ENCODE results near the gene ACO2.
"Not testable (repeated sequence)": the region's sequence is repeated elsewhere in the genome, so short reads cannot be mapped to it uniquely, and the experiment has no call there.

The ACO2 gene

DNA sequence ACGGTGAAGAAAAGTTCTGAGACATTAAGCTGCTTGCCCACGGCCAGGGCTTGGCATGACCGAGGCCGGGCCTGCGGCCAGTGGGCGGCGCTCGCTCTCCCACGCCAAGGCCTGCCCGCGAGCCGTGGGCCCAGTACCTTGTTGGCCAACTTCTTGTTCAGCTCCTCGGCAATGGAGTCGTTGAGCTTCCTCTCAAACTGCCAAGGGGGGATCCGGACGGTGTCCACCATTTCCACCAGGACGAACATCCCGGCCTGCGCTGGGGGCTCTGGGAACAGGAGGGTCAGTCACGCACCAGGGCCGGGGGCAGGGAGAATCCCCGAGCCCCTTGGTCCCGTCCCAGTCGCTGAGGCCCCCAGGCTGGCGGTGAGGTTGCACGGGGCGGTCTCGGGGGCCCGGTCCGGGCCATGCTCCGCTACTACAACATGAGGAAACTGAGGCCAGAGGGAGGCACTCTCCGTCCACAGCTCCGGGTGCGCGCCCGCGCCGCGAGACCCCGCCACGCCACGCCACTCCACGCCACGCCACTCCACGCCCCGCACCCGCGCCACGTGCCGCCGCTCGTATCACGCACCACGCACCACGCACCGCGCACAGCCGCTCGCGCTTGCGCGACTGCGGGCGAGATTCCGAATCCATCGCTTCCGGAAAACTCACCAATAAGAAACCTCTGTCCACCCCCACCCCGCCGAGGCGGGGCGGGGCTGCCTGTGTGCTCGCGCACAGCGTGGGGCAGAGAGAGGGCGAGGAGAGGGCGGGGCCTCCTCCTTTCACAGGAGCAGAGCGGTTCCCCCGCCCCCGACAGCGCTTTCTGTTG, 75.1 kb downstream of the ACO2 start, which contains the start of gene POLR3H:
POLR3H (minus strand) TSS at position 617 of the 817 bp plus-strand sequence; CDS start at position 248, 369 bp downstream.
- peak; percentile 97 for DNase-seq

- no peak for DNase-seq
These were observed 76.0 kb downstream of the ACO2 start for GRCh38 chr22:41544671-41545476.

DNA sequence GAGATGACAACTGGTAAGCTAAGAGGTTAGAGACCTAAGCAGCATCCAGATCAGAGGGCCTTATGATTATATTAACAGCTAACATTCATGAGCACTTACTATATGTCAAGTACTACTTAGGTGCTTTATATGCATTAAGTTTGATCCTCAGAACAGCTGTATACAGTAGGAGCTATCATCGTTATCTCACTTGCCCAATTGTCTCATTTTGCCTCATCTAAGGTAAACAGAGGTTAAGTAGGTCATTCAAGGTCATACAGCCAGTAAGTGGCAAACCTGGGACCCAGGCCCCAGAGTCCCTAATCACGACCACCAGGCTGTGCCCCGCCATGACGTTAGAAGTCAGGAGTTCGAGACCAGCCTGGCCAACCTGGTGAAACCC, 79.9 kb downstream of the ACO2 start:
- no peak for DNase-seq

DNA sequence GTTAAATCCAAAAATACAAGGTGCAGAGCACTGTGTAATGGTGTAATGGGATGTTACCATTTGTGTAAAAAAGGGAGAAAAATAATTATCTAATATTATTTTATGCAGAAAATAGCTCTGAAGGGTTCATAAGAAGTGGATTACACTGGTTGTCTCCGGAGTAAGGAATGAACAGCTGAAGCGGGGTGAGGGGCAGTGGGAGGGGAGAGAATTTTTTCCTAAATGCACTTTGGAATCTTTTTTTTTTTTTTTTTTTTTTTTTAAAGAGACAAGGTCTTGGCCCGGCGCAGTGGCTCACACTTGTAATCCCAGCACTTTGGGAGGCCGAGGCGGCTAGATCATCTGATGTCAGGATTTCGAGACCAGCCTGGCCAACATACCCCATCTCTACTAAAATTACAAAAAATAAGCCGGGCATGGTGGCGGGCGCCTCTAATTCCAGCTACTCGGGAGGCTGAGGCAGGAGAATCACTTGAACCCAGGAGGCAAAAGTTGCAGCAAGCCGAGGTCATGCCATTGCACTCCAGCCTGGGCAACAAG, 82.1 kb downstream of the ACO2 start:
- no peak for DNase-seq

GRCh38 chr22:41551877-41552582, 83.1 kb downstream of the ACO2 start:
- DNase-seq = no peak

DNA sequence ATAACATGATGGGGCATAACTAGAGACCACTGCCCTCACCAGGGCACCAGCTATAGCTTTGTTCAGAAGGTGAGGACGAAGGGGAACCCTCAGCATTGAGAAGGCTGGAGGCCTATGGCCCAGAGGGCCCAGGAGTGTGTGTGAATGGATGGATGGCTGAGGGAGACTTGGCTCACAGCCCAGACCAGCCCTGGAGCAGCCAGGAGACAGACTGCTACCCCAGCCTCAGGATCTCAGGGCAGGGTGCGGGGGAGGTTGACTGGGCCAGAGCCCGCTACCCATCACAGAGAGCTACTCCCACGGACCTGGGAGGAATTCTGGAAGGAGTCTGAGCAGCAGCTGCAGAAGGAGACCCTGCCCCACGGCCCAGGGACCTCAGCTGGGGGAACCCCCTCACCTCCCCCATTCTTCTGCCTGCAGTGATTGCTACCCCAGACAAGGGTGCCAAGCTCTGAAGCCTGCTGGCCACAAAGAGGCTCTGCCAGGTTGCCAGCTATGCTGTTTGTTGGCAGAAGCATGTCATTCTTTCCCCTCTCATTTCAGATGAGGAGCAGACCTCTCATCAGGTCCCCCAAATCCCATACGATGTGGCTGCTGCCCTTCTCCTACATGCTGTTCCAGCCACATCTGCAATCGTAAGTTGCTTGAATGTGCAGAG, 86.5 kb downstream of the ACO2 start:
- DNase-seq = no peak

DNA sequence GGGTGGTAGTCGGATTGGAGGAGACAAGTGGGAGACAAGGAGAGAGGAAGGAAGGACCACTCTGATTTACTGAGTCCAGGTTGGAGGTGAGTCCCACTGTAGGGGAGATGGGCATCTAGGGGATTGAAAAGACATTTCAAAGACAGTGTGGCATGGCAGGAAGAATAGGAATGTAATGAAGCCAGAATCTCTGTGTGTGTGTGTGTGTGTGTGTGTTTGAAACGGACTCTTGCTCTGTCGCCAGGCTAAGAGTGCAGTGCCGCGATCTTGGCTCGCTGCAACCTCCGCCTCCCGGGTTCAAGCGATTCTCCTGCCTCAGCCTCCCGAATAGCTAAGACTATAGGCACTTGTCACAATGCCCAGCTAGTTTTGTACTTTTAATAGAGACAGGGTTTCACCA, 87.6 kb downstream of the ACO2 start:
- DNase-seq = no peak

DNA sequence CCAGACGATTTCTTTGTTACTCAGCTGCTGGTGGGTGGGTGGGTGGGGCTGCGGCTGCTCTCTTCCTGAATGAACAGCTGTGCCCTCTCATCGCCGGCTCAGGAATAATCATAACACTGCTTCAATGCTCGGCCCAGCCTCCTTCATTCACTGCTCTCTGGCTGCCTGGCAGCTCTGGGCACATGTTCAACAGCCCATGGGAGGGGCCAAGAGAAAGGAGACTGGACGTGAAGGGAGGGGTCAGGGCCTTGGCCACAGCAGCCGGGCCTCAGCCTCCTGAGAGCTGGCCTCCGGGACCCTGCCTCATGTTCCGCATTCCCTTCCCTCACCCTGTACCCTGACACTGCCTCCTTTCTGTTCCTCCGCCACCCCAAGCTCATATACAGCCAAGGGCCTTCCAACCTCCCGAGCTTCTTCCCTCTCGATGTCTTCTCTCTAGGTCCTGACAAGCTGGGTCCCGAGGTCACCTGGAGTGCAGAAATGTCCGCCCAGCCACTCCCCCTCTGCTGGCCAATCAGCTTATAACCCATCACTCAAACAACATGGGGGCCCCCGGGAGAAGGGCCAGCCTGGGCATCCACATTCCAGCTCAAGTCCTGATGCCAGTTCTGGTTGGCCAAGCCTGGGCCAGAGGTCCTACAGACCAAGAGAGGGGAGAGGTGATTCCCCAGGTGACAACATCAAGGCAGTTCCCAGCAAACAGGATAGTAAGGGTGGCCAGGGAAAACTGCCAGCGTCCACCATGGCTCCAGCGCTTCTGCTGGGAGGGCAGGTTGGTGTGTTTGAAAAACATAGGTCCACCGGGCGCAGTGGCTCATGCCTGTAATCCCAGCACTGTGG, 88.7 kb downstream of the ACO2 start:
- DNase-seq = peak; percentile 42

DNA sequence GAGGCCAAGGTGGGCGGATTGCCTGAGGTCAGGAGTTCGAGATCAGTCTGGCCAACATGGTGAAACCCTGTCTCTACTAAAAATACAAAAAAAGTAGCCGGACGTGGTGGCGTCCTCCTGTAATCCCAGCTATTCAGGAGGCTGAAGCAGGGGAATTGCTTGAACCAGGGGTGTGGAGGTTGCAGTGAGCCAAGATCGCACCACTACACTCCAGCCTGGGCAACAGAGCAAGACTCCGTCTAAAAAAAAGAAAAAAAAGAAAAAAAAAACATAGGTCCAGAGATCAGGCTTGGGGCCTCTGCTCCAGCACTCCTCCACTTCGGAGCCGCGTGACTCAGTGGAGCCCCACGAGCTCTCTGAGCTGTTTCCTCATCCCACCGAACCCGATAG, 89.3 kb downstream of the ACO2 start:
- not testable (repeated sequence) for DNase-seq

DNA sequence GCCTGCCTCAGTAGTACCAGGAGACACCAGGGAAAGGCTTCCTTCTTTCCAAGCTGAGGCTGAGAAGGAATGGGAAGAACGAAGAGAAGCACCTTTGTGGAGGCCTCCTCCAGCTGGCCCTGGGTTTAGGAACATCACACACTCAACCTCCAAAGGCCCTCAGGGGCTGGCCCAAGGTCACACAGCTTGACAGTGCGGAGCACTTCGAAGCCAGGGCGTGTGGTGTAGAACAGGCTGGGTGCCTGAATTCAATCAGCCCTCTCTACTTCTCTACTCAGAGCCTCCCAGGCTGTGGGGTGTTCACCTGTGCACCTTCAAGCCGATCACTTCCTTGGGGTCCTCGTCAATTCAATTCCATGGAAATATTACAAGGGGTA, 91.2 kb downstream of the ACO2 start:
- DNase-seq = no peak

DNA sequence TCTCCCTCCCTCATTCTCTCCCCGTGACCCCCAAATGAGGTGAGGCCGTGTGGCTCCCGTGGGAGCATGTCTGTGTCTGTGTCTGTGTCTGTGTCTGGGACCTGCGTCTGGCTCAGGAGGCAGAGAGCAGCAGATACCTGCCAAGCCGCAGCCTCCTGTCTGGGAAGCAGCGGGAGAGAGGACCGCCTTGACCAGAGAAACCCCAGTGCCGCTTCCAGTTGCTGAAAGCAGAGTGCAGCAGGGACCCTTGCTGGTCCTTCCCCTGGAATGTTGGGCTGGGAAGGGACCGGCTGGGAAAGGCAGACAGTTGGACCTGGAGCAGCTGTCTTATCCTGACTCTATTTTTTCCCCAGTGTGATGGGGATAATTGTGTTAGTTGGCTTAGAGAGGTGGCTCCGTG, 92.4 kb downstream of the ACO2 start:
- DNase-seq = no peak

- no peak for DNase-seq
These were observed 92.9 kb downstream of the ACO2 start for GRCh38 chr22:41561788-41562187.

DNA sequence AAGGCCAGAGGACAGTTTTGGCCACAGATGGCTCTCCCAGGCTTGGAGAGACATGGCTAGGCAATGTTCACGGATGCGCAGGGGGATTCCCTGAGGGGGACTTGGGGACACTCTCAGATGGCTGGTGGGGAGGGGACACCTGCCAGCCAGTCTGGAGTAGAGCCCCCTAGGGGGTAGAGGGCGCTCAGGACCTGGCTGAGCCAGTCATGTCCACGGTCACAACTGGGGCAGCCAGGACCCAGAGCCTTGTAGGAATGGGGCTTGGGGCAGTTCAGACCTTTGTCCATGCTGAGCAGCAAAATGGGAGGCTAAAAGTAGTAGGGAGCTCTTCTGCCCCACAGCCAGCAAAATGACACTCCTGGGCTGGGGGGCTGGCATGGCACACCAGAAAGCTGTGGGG, 93.5 kb downstream of the ACO2 start:
- DNase-seq = no peak

- no peak for DNase-seq
These were observed 94.3 kb downstream of the ACO2 start for GRCh38 chr22:41563051-41563711.

- no peak for DNase-seq
These were observed 95.6 kb downstream of the ACO2 start for GRCh38 chr22:41564563-41564962.

DNA sequence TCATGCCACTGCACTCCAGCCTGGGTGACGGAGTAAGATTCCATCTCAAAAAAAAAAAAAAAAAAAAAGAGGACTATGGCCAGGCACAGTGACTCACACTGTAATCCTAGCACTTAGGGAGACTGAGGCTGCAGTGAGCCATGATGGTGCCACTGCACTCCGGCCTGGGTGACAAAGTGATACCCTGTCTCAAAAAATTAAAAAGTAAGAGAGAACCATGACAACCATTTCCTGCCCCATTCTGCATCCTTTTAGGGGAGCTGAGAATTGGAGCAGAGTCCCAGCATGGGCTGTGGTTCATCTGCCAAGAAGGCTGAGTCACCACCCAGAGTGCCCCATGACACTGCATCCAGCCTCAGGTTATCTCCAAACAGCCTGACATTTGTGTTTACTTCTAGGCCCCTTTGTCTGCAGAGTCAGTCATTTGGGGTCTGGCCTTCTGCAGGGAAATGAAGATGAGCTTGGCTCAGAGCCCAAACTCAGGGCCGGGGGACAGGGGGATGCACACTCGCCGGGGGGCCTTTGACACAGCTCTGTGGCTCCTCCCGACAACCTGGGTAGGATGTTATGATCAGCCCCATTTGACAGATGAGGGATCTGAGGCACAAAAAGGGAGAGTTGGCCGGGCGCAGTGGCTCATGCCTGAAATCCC, 96.6 kb downstream of the ACO2 start:
- DNase-seq = no peak

GRCh38 chr22:41567512-41567768, 98.5 kb downstream of the ACO2 start:
- DNase-seq = no peak

DNA sequence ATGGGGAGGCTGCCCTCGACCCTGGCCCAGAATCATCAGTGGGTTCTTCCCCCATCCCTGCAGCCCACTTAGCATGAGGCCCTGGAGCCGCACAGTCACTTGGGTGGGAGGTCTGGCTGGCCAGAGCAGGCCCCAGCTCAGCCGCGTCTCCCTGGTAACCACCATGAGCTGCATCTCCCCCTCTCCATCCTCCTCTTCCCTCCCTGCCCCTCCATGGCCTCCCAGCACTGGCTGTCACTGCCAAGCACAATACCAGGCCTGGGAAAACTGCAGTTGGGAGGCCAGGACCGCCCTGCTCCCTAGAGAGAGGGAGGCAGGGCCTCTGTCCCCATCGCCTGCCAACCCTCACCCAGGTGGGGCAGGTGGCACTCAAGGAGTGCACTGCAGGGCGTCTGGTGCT, 99.9 kb downstream of the ACO2 start:
- DNase-seq = no peak

DNA sequence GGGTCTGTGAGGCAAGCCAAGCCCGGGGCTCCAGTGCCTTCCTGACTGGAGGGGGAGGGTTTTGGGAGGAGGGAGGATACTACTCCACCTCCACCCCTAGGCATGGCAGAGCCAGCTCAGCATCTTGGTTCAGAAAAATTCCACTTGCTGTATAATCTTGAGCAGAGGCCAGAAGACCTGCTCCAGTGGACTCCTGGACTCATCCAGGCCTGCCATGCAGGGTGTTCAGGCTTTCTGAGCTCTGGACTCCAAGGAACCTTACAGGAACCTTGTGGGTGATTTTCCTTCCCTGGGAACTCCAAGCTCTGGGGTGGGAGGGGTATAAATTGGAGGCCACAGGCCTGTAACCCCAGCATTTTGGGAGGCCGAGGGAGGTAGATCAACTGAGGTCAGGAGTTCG, 101.3 kb downstream of the ACO2 start:
- no peak for DNase-seq

DNA sequence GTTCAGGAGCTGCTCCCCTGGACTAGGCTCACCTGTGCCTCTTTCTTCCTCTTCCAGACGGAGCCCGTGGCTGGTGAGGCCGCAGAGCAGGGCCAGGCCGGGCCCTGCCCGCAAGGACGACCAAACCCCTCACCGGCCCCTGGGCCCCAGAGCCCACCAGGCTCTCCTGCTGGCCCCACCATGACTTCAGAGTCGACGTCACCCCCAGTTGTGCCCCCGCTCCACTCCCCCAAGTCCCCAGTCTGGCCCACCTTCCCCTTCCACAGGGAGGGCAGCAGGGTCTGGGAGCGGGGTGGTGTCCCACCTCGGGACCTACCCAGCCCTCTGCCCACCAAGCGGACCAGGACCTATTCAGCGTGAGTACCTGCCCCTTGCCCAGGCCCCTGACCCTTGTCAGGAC, 102.9 kb downstream of the ACO2 start:
- DNase-seq = no peak

DNA sequence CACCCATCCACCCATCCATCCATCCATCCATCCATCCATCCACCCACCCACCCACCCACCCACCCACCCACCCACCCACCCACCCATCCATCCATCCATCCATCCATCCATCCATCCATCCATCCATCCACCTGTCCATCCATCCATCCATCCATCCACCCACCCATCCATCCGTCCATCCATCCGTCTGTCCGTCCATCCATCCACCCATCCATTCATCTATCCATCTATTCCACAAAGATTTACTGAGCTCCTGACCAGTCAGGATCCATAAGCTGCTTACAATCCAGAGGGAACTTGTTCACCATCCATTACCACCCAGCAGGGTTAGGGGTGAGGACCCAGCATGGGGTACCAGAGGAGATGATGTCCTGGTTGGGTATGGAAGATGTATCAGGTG, 103.4 kb downstream of the ACO2 start:
- DNase-seq = not testable (repeated sequence)
